ENCODE results near the gene TTPAL.
A peak's percentile ranks its signal among the peaks of the same experiment; 100 is the strongest.
"Not testable (repeated sequence)": the region's sequence is repeated elsewhere in the genome, so short reads cannot be mapped to it uniquely, and the experiment has no call there.

The TTPAL gene

DNA sequence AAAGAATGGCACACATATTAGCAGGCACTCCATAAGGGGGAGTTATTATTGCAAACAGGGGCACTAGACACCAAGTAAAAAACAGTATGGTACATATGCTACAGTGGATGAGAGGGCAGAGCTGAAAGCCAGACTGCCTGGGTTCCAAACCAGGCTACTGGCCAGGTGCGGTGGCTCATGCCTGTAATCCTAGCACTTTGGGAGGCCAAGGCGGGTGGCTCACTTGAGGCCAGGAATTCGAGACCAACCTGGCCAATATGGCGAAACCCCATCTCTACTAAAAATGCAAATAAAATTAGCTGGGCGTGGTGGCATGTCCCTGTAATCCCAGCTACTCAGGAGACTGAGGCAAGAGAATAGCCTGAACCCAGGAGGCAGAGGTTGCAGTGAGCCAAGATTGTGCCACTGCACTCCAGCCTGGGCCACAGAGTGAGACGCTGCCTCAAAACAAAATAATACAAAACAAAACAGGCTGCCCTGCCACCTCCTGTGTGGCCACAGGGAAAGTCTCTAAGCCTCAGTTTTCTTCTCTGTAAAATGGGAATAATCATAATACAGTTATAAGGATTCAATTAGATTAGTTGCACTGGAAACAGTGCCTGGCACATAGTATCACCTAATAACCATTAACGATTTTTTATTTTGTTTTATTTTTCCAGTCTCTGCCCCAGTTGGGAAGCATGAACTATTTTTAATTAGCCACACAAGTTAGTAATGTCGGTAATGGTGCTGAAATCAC, 7.5 kb upstream of the TTPAL start:
- no peak for DNase-seq (ENCODE audit: low read depth)
- TF ChIP-seq, protein P1, sequence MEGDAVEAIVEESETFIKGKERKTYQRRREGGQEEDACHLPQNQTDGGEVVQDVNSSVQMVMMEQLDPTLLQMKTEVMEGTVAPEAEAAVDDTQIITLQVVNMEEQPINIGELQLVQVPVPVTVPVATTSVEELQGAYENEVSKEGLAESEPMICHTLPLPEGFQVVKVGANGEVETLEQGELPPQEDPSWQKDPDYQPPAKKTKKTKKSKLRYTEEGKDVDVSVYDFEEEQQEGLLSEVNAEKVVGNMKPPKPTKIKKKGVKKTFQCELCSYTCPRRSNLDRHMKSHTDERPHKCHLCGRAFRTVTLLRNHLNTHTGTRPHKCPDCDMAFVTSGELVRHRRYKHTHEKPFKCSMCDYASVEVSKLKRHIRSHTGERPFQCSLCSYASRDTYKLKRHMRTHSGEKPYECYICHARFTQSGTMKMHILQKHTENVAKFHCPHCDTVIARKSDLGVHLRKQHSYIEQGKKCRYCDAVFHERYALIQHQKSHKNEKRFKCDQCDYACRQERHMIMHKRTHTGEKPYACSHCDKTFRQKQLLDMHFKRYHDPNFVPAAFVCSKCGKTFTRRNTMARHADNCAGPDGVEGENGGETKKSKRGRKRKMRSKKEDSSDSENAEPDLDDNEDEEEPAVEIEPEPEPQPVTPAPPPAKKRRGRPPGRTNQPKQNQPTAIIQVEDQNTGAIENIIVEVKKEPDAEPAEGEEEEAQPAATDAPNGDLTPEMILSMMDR (IDR thresholded peaks at IDR 0.05; ENCODE audit: insufficient read depth, low read depth, low read length, missing control alignments): no peak
- no peak overlapping the region for H3K4me3 ChIP-seq (ENCODE audit: low read length)

- TF ChIP-seq, protein P1 (IDR thresholded peaks at IDR 0.05; ENCODE audit: insufficient read depth, low read depth, low read length, missing control alignments): no peak
- no peak for DNase-seq (ENCODE audit: low read depth)
- no peak overlapping the region for H3K4me3 ChIP-seq (ENCODE audit: low read length)
Measured at GRCh38 chr20:44470327-44470726, 5.3 kb upstream of the TTPAL start.

DNA sequence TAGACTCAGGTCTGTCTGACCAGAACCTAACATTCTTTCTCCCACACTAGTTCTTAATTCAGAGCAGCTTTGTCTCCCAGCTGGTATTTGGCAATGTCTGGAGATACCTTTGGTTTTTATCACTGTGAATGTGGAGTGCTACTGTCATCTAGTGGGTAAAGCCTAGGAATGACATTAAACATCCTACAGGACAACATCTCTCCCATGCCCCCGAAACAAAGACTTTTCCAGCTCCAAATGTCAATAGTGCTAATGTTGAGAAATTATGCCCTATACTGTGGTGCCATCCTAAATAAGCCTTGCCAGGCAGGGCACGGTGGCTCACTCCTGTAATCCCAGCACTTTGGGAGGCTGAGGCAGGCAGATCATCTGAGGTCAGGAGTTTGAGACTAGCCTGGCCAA, 4.2 kb upstream of the TTPAL start:
- TF ChIP-seq, protein P1 (IDR thresholded peaks at IDR 0.05; ENCODE audit: insufficient read depth, low read depth, low read length, missing control alignments): peak; percentile 61
- no peak overlapping the region for H3K4me3 ChIP-seq (ENCODE audit: low read length)
- peak; percentile 46 for DNase-seq (ENCODE audit: low read depth)

DNA sequence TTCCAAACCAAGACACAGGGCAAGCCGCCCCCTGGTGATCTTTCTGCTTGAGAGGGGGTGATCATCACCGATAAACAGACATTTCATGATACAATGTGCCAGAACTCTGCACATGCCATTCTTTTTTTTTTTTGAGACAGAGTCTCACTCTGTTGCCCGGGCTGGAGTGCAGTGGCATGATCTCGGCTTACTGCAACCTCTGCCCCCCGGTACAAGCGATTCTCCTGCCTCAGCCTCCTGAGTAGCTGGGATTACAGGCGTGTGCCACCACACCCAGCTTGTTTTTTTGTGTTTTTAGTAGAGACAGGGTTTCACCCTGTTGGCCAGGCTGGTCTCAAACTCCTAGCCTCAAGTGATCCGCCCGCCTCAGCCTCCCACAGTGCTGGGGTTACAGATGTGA, 3.4 kb upstream of the TTPAL start:
- not testable (repeated sequence) for H3K4me3 ChIP-seq (ENCODE audit: low read length); DNase-seq (ENCODE audit: low read depth)

GRCh38 chr20:44475372-44475693, 341 bp upstream of the TTPAL start:
- no peak for DNase-seq (ENCODE audit: low read depth)
- peak overlapping the region; percentile 97 for H3K4me3 ChIP-seq (ENCODE audit: low read length)
- TF ChIP-seq, protein P1 (IDR thresholded peaks at IDR 0.05; ENCODE audit: insufficient read depth, low read depth, low read length, missing control alignments): no peak

GRCh38 chr20:44477151-44477550, 1.5 kb downstream of the TTPAL start:
- no peak overlapping the region for H3K4me3 ChIP-seq (ENCODE audit: low read length)
- TF ChIP-seq, protein P1 (IDR thresholded peaks at IDR 0.05; ENCODE audit: insufficient read depth, low read depth, low read length, missing control alignments): no peak
- peak; percentile 68 for DNase-seq (ENCODE audit: low read depth)

DNA sequence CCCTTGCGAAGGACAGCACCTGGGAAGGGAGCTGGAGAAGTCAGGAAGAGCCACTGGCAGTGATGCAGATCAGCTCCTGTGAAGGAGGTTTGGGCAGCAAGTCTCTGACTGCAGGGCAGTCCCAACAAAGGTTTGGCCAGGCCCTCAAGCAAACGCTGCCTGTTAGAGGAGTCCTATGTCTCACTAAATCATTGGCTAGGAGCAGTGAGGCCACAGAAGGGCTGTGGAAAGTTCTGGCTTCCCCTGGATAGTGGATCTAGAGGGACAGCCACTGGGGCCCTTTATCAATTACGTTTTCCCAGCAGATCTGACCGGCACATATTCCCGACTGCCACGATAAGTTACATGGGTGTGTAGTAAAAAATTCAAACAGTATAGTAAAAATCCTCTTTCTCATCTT, 2.5 kb downstream of the TTPAL start:
- TF ChIP-seq, protein P1 (IDR thresholded peaks at IDR 0.05; ENCODE audit: insufficient read depth, low read depth, low read length, missing control alignments): no peak
- no peak overlapping the region for H3K4me3 ChIP-seq (ENCODE audit: low read length)
- no peak for DNase-seq (ENCODE audit: low read depth)

All from epithelial cell of esophagus (primary cell).